Measurements from ENCODE around the gene AMBP. TPM values are rescaled to one million over a fixed set of nuclear protein-coding genes. Genes with fewer than 3 reads are reported as not detected.

The AMBP gene
- polyA plus RNA-seq, 3 donors: 0.83 to 1.7 (median 0.95) TPM

DNA sequence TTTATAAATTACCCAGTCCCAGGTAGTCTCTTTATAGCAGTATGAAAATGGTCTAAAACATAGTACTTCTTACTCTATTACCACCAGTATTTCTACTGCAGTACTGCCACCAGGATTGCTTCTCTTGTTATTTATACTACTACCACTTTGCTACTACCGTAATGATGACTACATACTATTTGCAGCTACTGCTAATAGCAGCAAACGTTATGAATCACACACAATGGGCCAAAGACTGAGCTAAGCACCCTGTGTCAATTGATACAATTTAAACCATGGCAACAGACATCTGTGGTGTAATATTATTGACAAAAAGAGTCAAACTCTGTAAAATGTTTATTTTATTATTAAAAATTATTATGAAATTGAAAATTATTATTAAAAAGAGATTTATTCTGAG, 36.3 kb upstream of the AMBP start:
- DNase-seq (ENCODE audit: low read depth in 3 of 3, low spot score in 2 of 3): no peak

DNA sequence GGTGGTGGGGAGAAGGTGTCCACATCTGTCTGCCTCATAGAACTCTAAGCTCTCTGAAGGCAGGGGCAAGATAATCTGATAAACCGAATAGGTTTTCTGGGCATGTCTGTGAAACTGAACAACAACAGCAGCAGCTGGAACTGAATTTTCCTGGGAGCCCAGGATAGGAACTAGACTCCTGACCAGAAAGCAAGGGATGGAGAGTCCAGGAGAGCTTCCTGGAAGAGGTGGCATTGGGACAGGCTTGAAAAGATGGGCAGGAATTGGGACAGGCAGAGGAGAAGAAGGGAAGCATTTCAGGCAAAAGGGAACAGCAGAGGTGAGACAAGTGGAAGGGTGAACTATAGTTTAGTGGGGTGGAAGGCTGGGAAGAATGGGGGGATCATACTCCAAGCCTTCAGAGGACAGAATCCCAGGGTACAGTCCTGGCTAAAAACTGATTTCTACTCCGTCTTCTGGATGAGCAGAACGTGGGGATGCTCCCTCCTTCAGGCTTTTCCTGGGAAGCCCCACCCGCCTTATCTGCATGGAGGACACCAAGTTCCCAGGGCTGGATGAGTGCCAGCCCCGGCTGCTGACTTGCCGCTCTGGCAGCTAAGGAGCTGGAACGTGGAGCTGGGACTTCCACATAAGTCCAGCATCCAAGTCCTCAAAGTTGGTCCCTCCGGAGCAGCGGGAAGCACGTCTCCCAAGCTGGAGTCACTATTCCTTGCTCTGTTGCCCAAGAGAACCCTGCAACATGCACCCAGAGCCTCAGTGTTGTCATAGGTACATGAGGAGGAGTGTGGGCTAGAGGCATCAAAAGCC, 34.9 kb upstream of the AMBP start:
- no peak for DNase-seq (ENCODE audit: low read depth in 3 of 3, low spot score in 2 of 3)

DNA sequence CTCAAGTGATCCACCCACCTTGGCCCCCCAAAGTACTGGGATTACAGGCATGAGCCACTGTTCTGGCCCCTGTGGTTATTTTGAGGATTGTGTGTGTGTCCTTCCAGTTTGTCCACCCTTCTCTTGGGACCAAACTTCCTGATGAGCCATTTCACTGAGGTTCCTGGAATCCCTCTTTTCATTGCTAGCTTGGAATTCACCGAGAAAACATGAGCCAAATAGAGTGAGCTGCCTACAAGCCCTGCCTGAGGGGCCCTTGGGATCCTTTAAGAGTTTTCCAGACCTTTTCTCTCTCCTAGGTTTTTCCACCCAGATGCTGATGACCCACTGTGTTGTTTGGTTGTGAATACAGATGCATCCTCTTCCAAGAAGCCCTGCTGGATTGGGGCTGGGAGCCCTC, 34.2 kb upstream of the AMBP start:
- no peak for DNase-seq (ENCODE audit: low read depth in 3 of 3, low spot score in 2 of 3)

GRCh38 chr9:114110180-114110579, 32.1 kb upstream of the AMBP start:
- DNase-seq (ENCODE audit: low read depth in 3 of 3, low spot score in 2 of 3): no peak

- no peak for DNase-seq (ENCODE audit: low read depth in 3 of 3, low spot score in 2 of 3)
Observed at GRCh38 chr9:114109124-114109523, 31.0 kb upstream of the AMBP start.

- DNase-seq (ENCODE audit: low read depth in 3 of 3, low spot score in 2 of 3): peak in 1 of 3 donors; percentile 71
Observed at GRCh38 chr9:114108016-114108833, 30.1 kb upstream of the AMBP start.

DNA sequence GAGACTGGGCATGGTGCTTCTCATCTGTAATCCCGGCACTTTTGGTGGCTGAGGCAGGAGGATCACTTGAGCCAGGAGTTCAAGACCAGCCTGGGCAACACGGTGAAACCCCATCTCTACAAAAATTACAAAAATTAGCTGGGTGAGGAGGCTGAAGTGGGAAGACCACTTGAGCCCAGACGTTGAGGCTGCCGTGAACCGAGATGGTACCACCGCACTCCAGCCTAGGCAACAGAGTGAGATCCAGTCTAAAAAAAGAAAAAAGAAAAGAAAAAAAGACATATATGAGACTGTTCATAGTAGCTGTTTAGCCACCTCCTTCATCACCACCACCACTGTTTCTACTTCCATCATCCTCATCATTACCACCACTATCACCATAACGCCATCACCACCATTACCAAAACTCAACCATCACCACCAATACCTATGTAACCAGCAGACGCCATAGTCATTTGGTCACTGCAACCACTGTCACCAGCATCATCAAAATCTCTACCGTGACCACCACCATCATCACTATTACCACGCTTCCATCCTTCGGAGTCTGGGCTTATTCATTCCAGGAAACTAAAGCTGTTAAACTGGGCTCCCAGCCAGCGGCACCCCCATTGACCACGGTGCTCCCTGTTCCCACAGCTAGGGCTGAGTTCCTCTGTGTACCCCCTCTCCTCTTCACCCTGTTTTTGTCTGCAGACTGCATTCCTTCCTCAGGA, 29.3 kb upstream of the AMBP start:
- DNase-seq (ENCODE audit: low read depth in 3 of 3, low spot score in 2 of 3): no peak

DNA sequence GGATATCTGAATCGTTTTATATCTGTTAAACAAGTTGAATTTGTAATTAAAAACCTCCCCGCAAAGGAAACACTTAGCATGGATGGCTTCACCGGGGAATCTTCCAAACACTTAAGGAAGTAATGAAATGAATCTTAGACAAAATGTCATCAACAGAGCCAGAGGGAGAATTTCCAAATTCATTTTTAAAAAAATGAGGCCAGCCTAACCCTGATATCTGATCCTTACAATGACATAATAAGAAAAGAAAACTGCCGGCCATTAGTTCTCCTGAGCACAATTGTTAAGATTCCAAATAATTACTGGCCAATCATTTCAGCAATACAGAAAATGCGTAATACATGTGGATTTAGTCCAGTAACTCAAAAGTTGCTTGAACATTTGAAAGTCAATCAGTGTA, 27.1 kb upstream of the AMBP start:
- DNase-seq (ENCODE audit: low read depth in 3 of 3, low spot score in 2 of 3): no peak

DNA sequence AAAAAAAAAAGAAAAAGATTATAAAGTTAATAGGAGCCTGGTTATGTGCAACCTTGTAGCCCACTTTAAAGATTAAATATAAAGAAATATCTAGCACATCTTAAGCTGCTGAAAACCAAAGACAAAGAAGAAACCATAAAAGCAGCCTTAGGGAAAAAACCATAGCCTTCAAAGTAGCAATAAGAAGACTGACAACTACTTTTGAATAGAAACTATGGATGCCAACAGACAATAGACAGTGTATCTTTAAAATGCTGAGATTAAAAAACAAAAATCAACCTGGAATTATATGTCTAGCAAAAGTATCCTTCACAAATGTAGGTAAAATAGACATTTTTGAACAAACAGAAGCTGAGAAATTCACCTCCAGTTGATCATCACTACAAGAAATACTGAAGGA, 24.4 kb upstream of the AMBP start:
- DNase-seq (ENCODE audit: low read depth in 3 of 3, low spot score in 2 of 3): no peak

- no peak for DNase-seq (ENCODE audit: low read depth in 3 of 3, low spot score in 2 of 3)
Observed at GRCh38 chr9:114100536-114100935, 22.4 kb upstream of the AMBP start.

DNA sequence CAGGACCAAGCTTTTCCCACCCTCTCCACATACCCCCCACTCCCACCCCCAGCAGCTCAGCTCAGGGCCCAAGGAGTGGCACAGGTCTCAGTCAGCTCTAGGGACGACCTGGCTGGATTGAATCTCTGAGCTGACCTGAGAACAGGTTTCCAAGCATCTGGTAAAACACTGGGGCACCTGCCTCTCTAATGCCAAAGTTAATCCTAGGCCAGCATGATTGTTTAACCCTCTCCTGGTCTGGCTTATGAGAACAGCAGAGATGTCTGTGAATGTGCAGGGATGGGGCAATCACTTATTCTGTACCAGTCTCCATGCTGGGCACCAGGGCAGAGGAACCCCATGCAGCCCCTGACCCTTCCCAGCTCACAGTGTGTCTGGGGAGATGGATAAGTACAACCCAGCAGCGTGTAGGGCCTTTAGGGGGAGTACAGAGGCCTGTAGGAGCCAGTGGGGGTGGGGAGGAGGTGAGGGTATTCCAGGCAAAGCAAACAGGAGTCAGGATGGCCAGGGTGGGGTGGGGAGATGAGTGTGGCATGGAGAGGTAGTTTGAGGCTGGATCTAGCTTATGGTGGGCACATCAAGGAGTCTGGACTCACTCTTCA, 21.7 kb upstream of the AMBP start:
- DNase-seq (ENCODE audit: low read depth in 3 of 3, low spot score in 2 of 3): no peak

DNA sequence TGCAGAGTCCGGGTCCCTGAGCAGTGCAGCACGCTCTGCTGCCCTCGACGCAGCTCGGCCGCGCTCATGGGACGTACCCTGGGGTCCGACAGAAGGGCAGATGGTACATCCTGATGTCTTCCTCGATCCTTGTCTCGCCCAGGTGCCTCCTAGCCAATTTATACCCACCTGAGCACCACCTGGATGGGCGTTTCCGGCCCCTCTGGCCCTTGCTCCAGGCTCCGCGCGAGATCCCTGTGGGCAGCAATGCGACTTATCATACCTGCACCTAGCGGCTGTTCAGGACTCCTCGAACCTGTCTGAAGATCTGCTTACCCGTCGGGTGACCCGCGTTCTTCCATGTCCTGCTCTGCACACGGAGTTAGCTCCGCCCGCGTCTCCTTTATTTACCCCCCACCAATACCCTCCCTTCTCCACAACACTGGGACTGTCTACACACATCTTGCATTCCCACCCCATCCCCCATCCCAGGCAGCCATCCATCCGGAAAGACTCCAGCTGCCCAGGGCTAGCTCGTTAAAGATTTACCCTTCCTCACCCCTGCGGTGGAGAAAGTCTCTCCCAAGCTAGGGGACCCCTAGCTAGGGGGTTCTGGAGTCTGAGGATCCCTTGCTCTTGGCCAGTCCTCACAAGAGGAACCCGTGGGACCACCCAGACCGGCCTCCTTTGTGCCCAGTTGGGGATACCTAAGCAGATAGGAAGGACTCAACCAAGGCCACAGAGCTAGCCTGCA, 21.0 kb upstream of the AMBP start, which contains the start of gene KIF12:
Gene KIF12, minus strand, starts transcription at position 357 of the 733 bp plus-strand sequence. Its CDS starts 16 bp downstream, at position 341.
- peak; percentile 81 to 88 (median 85) for DNase-seq (ENCODE audit: low read depth in 3 of 3, low spot score in 2 of 3)

DNA sequence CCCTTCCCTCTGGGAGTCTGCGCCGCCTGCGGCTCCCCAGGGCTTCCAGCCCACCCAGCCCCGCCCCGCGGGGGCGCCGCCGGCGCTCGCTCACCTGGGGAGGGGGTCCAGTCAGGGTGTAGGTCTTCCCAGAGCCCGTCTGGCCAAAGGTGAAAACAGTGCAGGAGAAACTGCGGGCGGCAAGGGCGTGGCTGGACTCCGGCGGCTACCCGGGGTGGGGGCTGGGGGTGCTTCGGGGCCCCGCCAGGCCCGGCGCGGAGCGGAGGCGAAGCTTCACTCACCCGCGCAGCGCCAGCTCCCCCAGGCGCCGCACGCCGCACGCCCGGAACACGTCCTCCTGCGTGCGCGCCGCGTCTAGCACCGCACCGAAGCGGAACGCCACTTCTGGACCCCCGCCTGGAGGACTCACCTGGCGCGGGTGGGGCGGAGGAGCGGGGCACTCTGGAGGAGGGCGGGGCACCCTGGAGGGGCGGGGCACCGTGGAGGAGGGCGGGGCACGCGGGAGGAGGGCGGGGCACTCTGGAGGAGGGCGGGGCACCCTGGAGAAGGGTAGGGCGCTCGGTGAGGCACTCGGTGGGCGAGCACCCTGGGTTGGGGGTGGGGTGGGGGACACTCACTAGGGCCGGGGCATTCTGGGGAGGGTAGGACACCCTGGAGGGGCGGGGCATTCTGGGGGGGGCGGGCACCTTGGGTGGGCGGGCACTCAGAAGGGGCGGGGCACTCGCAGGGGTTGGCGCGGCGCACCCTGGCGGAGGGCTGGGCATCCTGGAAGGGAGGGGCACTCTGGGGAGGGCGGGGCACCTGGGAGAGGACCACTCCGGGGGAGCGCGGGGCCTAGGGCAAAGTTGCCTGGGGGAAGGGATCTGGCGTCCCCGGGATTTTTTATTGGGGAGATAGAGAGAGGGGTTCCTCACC, 20.2 kb upstream of the AMBP start:
- DNase-seq (ENCODE audit: low read depth in 3 of 3, low spot score in 2 of 3): no peak

- DNase-seq (ENCODE audit: low read depth in 3 of 3, low spot score in 2 of 3): no peak
Observed at GRCh38 chr9:114097613-114098020, 19.5 kb upstream of the AMBP start.

DNA sequence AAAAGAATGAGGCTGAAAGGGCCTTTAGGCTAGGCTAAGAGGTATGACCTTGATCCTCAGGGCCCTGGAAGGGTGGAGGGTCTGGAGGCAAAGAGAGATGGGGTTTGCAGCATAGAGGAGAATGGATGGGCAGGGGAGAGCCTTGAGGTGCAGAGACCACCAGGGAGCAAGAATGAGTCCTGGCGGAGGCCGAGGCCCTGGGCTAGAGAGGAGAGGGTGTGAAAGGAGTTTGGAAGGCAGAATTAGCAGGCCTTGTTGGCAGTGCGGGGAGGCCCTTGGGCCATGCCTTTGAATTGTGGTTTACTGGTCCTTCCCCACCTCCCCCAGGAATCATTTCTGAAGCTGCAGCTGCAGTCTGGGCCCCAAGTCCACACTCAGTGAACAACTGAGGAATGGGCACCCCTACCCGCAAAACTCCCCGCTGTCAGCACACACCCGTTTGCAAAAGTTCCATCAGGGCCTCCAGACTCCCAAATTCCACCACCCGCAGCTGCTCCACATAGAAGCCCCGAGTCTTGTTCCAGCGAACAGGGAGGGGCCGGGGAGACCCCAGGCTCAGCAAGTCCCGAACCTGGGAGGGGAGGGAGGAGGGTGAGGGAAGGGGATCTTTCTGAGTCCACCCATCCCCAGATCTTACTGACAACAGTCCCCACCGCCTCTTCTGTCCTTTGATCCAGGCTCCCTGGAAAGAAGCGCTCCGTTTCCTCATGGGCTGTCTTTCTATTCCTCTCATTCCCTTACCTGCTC, 18.9 kb upstream of the AMBP start:
- DNase-seq (ENCODE audit: low read depth in 3 of 3, low spot score in 2 of 3): no peak

DNA sequence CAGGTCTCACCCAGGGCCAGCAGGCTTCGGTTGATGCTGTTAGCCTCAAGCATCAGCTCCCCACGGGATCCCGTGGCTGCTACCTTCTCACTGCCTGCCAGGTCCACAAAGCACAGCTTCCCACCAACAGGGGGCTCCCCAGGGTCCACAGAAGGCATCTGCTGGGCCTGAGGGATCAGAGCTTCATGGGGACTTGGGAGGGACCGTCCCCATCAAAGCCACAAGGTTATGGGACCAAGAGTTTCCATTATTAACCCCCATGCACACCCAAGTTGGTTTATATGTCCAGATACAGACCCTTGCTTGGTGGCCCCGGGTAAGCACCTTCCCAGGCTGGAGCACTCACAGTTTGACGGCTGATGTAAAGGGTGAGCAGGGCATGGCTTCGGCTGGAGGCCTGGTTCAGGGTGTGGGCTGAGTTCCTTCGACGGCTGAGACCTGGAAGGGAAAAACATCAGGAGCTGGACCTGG, 18.0 kb upstream of the AMBP start:
- no peak for DNase-seq (ENCODE audit: low read depth in 3 of 3, low spot score in 2 of 3)

- DNase-seq (ENCODE audit: low read depth in 3 of 3, low spot score in 2 of 3): no peak
Observed at GRCh38 chr9:114094971-114095370, 16.9 kb upstream of the AMBP start.
